ENCODE data around the gene NEDD9. TPM values are rescaled to one million over a fixed set of nuclear protein-coding genes. Genes with fewer than 3 reads are reported as not detected.
A peak's percentile ranks its signal among the peaks of the same experiment; 100 is the strongest.

Gene NEDD9
- total and polyA plus RNA-seq, 5 donors = 20.9 to 38.0 (median 25.9) TPM

- no peak overlapping the region for H3K4me3 ChIP-seq (ENCODE audit: low read length)
- no peaks in the 10 kb centered on the region for H3K27me3 ChIP-seq (ENCODE audit: control insufficient read depth, insufficient read depth)
- intact Hi-C loops (cut with DNase I) = no loop called here
- peak in 2 of 3 donors; percentile 56 to 67 for DNase-seq
- peak overlapping the region; percentile 20 for H3K27ac ChIP-seq (ENCODE audit: low read length)
- WGBS = 56% methylated on average over 5 of the region's 5 CpGs
- ATAC-seq = peak; percentile 61 to 66
- peaks cover 27% of the 10 kb centered on the region for H3K4me1 ChIP-seq (ENCODE audit: control insufficient read depth, insufficient read depth, low read length)
- no peaks in the 10 kb centered on the region for H3K9me3 ChIP-seq (ENCODE audit: control insufficient read depth, low read length)
These were observed 25.1 kb downstream of the NEDD9 start for GRCh38 chr6:11207199-11207968.

GRCh38 chr6:11206576-11206975, 25.9 kb downstream of the NEDD9 start:
- intact Hi-C loops (cut with DNase I) = no loop called here
- H3K27me3 ChIP-seq (ENCODE audit: control insufficient read depth, insufficient read depth) = no peaks in the 10 kb centered on the region
- 49% methylated on average over 3 of the region's 3 CpGs for WGBS
- no peak overlapping the region for H3K27ac ChIP-seq (ENCODE audit: low read length)
- H3K4me3 ChIP-seq (ENCODE audit: low read length) = no peak overlapping the region
- H3K9me3 ChIP-seq (ENCODE audit: control insufficient read depth, low read length) = no peaks in the 10 kb centered on the region
- no peak for DNase-seq
- peaks cover 27% of the 10 kb centered on the region for H3K4me1 ChIP-seq (ENCODE audit: control insufficient read depth, insufficient read depth, low read length)
- ATAC-seq = no peak

- Histone ChIP-seq H3K27ac (ENCODE audit: low read length) (no peak overlapping the region), H3K9me3 (ENCODE audit: control insufficient read depth, low read length) (no peaks in the 10 kb centered on the region), H3K4me3 (ENCODE audit: low read length) (no peak overlapping the region), H3K4me1 (ENCODE audit: control insufficient read depth, insufficient read depth, low read length) (peaks cover 21% of the 10 kb centered on the region), H3K27me3 (ENCODE audit: control insufficient read depth, insufficient read depth) (no peaks in the 10 kb centered on the region)
- ATAC-seq = no peak
- WGBS = 77% methylated on average over 5 of the region's 5 CpGs
- DNase-seq = no peak
- intact Hi-C loops (cut with DNase I) = no loop called here
These were observed 27.6 kb downstream of the NEDD9 start for GRCh38 chr6:11204794-11205366.

- Histone ChIP-seq H3K27ac (ENCODE audit: low read length) (no peak overlapping the region), H3K9me3 (ENCODE audit: control insufficient read depth, low read length) (no peaks in the 10 kb centered on the region), H3K4me1 (ENCODE audit: control insufficient read depth, insufficient read depth, low read length) (peaks cover 19% of the 10 kb centered on the region), H3K27me3 (ENCODE audit: control insufficient read depth, insufficient read depth) (no peaks in the 10 kb centered on the region), H3K4me3 (ENCODE audit: low read length) (no peak overlapping the region)
- 98% methylated on average over 4 of the region's 4 CpGs for WGBS
- DNase-seq (no peak), ATAC-seq (no peak)
- intact Hi-C loops (cut with DNase I) = no loop called here
These were observed 28.5 kb downstream of the NEDD9 start for GRCh38 chr6:11204005-11204399.

GRCh38 chr6:11203306-11204004, 29.0 kb downstream of the NEDD9 start:
- H3K27ac ChIP-seq (ENCODE audit: low read length) = no peak overlapping the region

GRCh38 chr6:11202513-11203305, 29.8 kb downstream of the NEDD9 start:
- intact Hi-C loops (cut with DNase I) = no loop called here
- H3K27me3 ChIP-seq (ENCODE audit: control insufficient read depth, insufficient read depth) = no peaks in the 10 kb centered on the region
- ATAC-seq = no peak
- peaks cover 23% of the 10 kb centered on the region for H3K4me1 ChIP-seq (ENCODE audit: control insufficient read depth, insufficient read depth, low read length)
- H3K9me3 ChIP-seq (ENCODE audit: control insufficient read depth, low read length) = no peaks in the 10 kb centered on the region
- H3K4me3 ChIP-seq (ENCODE audit: low read length) = no peak overlapping the region
- 48% methylated on average over 9 of the region's 9 CpGs for WGBS
- no peak for DNase-seq
- H3K27ac ChIP-seq (ENCODE audit: low read length) = peak overlapping the region; percentile 39

More at GRCh38 chr6:11203306-11204004, 29.0 kb downstream of the NEDD9 start:
- no peak for DNase-seq
- Histone ChIP-seq H3K27me3 (ENCODE audit: control insufficient read depth, insufficient read depth) (no peaks in the 10 kb centered on the region), H3K9me3 (ENCODE audit: control insufficient read depth, low read length) (no peaks in the 10 kb centered on the region), H3K4me1 (ENCODE audit: control insufficient read depth, insufficient read depth, low read length) (peaks cover 23% of the 10 kb centered on the region), H3K4me3 (ENCODE audit: low read length) (no peak overlapping the region)
- ATAC-seq = no peak
- 81% methylated on average over 6 of the region's 6 CpGs for WGBS
- intact Hi-C loops (cut with DNase I) = no loop called here

GRCh38 chr6:11201772-11202512, 30.5 kb downstream of the NEDD9 start:
- Histone ChIP-seq H3K4me3 (ENCODE audit: low read length) (no peak overlapping the region), H3K27ac (ENCODE audit: low read length) (no peak overlapping the region), H3K4me1 (ENCODE audit: control insufficient read depth, insufficient read depth, low read length) (peaks cover 20% of the 10 kb centered on the region), H3K9me3 (ENCODE audit: control insufficient read depth, low read length) (no peaks in the 10 kb centered on the region), H3K27me3 (ENCODE audit: control insufficient read depth, insufficient read depth) (no peaks in the 10 kb centered on the region)
- ATAC-seq = no peak
- intact Hi-C loops (cut with DNase I) = no loop called here
- no peak for DNase-seq
- WGBS = 55% methylated on average over 4 of the region's 4 CpGs

GRCh38 chr6:11201015-11201414, 31.5 kb downstream of the NEDD9 start:
- Histone ChIP-seq H3K27ac (ENCODE audit: low read length) (no peak overlapping the region), H3K4me1 (ENCODE audit: control insufficient read depth, insufficient read depth, low read length) (peaks cover 20% of the 10 kb centered on the region), H3K27me3 (ENCODE audit: control insufficient read depth, insufficient read depth) (no peaks in the 10 kb centered on the region), H3K4me3 (ENCODE audit: low read length) (no peak overlapping the region), H3K9me3 (ENCODE audit: control insufficient read depth, low read length) (no peaks in the 10 kb centered on the region)
- no peak for DNase-seq
- intact Hi-C loops (cut with DNase I) = no loop called here
- ATAC-seq = no peak
- 65% methylated on average over 3 of the region's 3 CpGs for WGBS

- no peaks in the 10 kb centered on the region for H3K27me3 ChIP-seq (ENCODE audit: control insufficient read depth, insufficient read depth)
- no peaks in the 10 kb centered on the region for H3K9me3 ChIP-seq (ENCODE audit: control insufficient read depth, low read length)
- ATAC-seq (no peak), DNase-seq (no peak)
- H3K4me1 ChIP-seq (ENCODE audit: control insufficient read depth, insufficient read depth, low read length) = peaks cover 18% of the 10 kb centered on the region
- H3K27ac ChIP-seq (ENCODE audit: low read length) = no peak overlapping the region
- intact Hi-C loops (cut with DNase I) = no loop called here
- 94% methylated on average over 1 of the region's 1 CpG for WGBS
- no peak overlapping the region for H3K4me3 ChIP-seq (ENCODE audit: low read length)
These were observed 32.1 kb downstream of the NEDD9 start for GRCh38 chr6:11200356-11200755.
